Adrenal gland (tissue), 5 donors: ENCODE measurements around the gene MCOLN1.

Source experiments
- CTCF ChIP-seq, 6 experiments: fragments of 450-650 bp in 4 of 6; fragments of 200-600 bp in 2 of 6; sonication (generic) in 1 of 6; IDR thresholded peaks; 1 replicate in 5 of 6; 2 replicates in 1 of 6; pipeline versions ENCODE4 v1.5.1 to v1.8.0; 2016 to 2021; ENCODE audit warnings: antibody characterized with exemption in 6 of 6, mild to moderate bottlenecking in 2 of 6, moderate library complexity in 1 of 6
- POLR2A ChIP-seq, 2 donors: fragments of 450-650 bp; IDR thresholded peaks; one replicate each; pipeline ENCODE4 v1.6.1; 2017; ENCODE audit warnings: antibody characterized with exemption in 2 of 2, mild to moderate bottlenecking in 2 of 2, moderate library complexity in 1 of 2
- donor health status: DM: no; HTN: no; CAD: no.

- TF ChIP-seq CTCF (IDR thresholded peaks at IDR 0.05): peak in 1 of 6 experiments; percentile 0
- peak; percentile 66 to 89 for TF ChIP-seq POLR2A (IDR thresholded peaks at IDR 0.05)
These were observed 12.9 kb downstream of the MCOLN1 start, which contains the start of gene PNPLA6 for GRCh38 chr19:7535047-7535997.
